HUDEP-2 (cell line): ENCODE results near the gene ARHGAP24.
"Not testable (repeated sequence)": the region's sequence is repeated elsewhere in the genome, so short reads cannot be mapped to it uniquely, and the experiment has no call there.

Experiments used
- DNase-seq, 76 experiments: peaks; one replicate each; lab custom pipeline; 2025; ENCODE audit not compliant: unreplicated experiment in 76 of 76; lab: John Stamatoyannopoulos, UW

Gene ARHGAP24

GRCh38 chr4:85833302-85833701 is 358.4 kb downstream of the ARHGAP24 start:
- DNase-seq: no peak

GRCh38 chr4:85834934-85835333 is 360.0 kb downstream of the ARHGAP24 start:
- DNase-seq: no peak

GRCh38 chr4:85836588-85837438 is 361.9 kb downstream of the ARHGAP24 start:
- DNase-seq: no peak

- DNase-seq: no peak
Observed at GRCh38 chr4:85837439-85837733, 362.4 kb downstream of the ARHGAP24 start.

GRCh38 chr4:85839981-85840451 is 365.1 kb downstream of the ARHGAP24 start:
- DNase-seq: not testable (repeated sequence)

- no peak for DNase-seq
Observed at GRCh38 chr4:85842540-85842939, 367.6 kb downstream of the ARHGAP24 start.

- DNase-seq: not testable (repeated sequence)
Observed at GRCh38 chr4:85853740-85854139, 378.8 kb downstream of the ARHGAP24 start.

- no peak for DNase-seq
Observed at GRCh38 chr4:85854546-85854945, 379.6 kb downstream of the ARHGAP24 start.

- DNase-seq: no peak
Observed at GRCh38 chr4:85860066-85860740, 385.3 kb downstream of the ARHGAP24 start.

GRCh38 chr4:85861064-85861765 is 386.3 kb downstream of the ARHGAP24 start:
- no peak for DNase-seq

- no peak for DNase-seq
Observed at GRCh38 chr4:85862896-85863295, 387.9 kb downstream of the ARHGAP24 start.

- no peak for DNase-seq
Observed at GRCh38 chr4:85864259-85865205, 389.6 kb downstream of the ARHGAP24 start.

- DNase-seq: no peak
Observed at GRCh38 chr4:85865256-85865655, 390.3 kb downstream of the ARHGAP24 start.

- no peak for DNase-seq
Observed at GRCh38 chr4:85866508-85866907, 391.6 kb downstream of the ARHGAP24 start.

- no peak for DNase-seq
Observed at GRCh38 chr4:85867271-85867670, 392.3 kb downstream of the ARHGAP24 start.

GRCh38 chr4:85869181-85869580 is 394.2 kb downstream of the ARHGAP24 start:
- no peak for DNase-seq

- no peak for DNase-seq
Observed at GRCh38 chr4:85870298-85871083, 395.5 kb downstream of the ARHGAP24 start.

GRCh38 chr4:85873566-85873965 is 398.6 kb downstream of the ARHGAP24 start:
- DNase-seq: no peak

GRCh38 chr4:85879518-85879917 is 404.6 kb downstream of the ARHGAP24 start:
- DNase-seq: no peak

- DNase-seq: no peak
Observed at GRCh38 chr4:85883180-85883579, 408.2 kb downstream of the ARHGAP24 start.
